Fibroblast of skin of left biceps (primary cell): ENCODE measurements around the gene C1QL1.
"Not testable (repeated sequence)": the region's sequence is repeated elsewhere in the genome, so short reads cannot be mapped to it uniquely, and the experiment has no call there.

Source experiments
- DNase-seq, 2 experiments: peaks; one replicate each; pipeline ENCODE4 v3.0.0-alpha.2; 2013; ENCODE audit warnings: low read depth in 2 of 2

Gene C1QL1

GRCh38 chr17:44965481-44966234 lies 2.4 kb downstream of the C1QL1 start:
- DNase-seq = no peak

- no peak for DNase-seq
These were observed 6.2 kb downstream of the C1QL1 start for GRCh38 chr17:44961921-44962350.

GRCh38 chr17:44960691-44961090 lies 7.4 kb downstream of the C1QL1 start:
- DNase-seq = no peak

- DNase-seq = no peak
These were observed 8.1 kb downstream of the C1QL1 start for GRCh38 chr17:44959821-44960531.

- DNase-seq = no peak
These were observed 10.8 kb downstream of the C1QL1 start for GRCh38 chr17:44956998-44957981.

GRCh38 chr17:44955674-44956425 lies 12.3 kb downstream of the C1QL1 start:
- no peak for DNase-seq

GRCh38 chr17:44952946-44953475 lies 15.1 kb downstream of the C1QL1 start:
- no peak for DNase-seq

- no peak for DNase-seq
These were observed 19.7 kb downstream of the C1QL1 start for GRCh38 chr17:44948315-44948795.

- DNase-seq = peak; percentile 78 to 80
These were observed 20.4 kb downstream of the C1QL1 start, which contains the start of gene KIF18B for GRCh38 chr17:44947461-44948314. TSS of gene KIF18B (minus strand) at chr17:44947773. CDS start at chr17:44936344, 11,429 bp downstream.

GRCh38 chr17:44945652-44946051 lies 22.5 kb downstream of the C1QL1 start:
- DNase-seq = not testable (repeated sequence)

GRCh38 chr17:44942456-44942855 lies 25.6 kb downstream of the C1QL1 start:
- no peak for DNase-seq

GRCh38 chr17:44941712-44942331 lies 26.3 kb downstream of the C1QL1 start:
- no peak for DNase-seq

- no peak for DNase-seq
These were observed 27.3 kb downstream of the C1QL1 start for GRCh38 chr17:44940768-44941167.

- DNase-seq = peak; percentile 41 to 44
These were observed 27.8 kb downstream of the C1QL1 start for GRCh38 chr17:44940317-44940716.

- DNase-seq = no peak
These were observed 33.0 kb downstream of the C1QL1 start for GRCh38 chr17:44935116-44935515.

- DNase-seq = no peak
These were observed 33.4 kb downstream of the C1QL1 start for GRCh38 chr17:44934745-44935105.

GRCh38 chr17:44933824-44934744 lies 34.0 kb downstream of the C1QL1 start:
- DNase-seq = no peak

- DNase-seq = no peak
These were observed 35.4 kb downstream of the C1QL1 start for GRCh38 chr17:44932787-44933097.
